Measurements from ENCODE around the gene HRH2.

The HRH2 gene

DNA sequence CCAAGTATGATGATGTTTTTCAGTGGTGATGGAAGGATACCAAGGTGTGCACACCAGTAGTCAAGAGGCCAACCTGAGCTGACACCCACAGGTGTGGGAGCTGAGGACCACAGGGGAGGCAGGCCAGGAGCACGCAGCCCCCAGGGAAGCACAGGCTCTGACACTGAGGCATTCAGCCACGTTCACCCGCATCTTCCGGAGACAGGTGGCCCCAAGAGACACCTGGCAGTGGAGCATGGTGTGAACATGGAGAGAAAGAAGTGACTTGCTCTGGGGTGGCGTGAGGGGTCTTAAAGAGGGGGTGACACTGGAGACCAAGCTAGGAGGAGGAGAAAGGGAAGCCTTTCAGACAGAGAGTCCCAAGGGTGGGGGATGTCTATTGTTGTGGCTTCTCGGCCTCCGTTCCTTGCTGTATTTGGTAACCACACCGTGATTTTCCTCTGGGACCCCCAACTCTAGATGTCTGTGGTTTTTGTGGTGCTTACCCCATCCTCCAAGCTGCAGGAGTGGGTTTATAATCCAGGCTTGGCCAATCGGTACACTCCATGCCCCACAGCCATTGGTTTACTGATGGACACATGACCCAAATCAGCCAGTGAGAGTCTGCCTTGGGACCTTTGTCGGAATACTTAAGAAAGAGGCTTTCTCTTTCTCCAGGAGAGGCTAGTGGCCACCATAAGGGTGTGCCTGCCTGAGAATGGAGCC lies 84.6 kb downstream of the HRH2 start:
- DNase-seq, result no peak

DNA sequence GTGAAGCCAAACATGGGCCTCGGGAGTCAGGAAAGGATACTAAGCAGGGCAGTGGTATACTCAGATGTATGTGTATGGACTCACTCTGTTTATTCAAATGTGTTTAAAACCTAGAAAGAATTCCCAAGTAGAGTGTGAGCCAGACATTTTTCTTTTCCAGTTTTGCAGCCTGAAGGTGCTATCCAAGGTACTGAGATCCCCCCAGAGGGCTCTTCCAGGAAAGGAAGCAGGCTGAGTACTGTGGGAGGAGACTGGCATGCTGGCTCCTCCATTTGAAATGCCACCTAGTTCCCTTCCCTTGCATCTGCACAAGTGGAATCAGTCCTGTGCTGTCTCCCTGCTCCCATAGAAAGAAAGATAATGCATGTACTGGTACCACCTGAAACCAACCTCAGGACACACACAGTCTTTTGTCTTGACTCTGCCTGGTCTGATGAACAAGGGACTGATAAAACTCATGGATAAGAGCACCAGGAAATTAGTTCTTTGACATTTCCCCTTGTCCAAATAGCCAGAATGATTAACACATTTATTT lies 85.9 kb downstream of the HRH2 start:
- DNase-seq, result no peak

DNA sequence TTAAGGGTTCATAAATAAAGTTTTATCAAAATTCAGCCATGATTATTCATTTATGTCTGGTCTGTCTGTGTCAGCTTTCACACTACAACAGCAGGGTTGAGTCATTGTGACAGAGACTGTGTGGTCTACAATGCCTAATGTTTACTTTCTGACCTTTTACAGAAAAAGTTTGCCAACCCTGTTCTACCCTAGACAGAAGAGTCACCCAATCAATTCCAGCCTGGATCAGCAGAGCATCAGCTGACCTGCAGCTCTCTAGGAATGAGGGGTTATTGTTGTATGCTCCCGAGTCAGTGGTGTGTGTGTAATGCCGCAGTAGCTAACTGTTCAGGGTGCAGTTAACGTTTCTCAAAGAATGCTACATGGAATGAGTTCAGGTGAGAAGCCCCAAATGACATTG lies 87.3 kb downstream of the HRH2 start:
- no peak for DNase-seq

DNA sequence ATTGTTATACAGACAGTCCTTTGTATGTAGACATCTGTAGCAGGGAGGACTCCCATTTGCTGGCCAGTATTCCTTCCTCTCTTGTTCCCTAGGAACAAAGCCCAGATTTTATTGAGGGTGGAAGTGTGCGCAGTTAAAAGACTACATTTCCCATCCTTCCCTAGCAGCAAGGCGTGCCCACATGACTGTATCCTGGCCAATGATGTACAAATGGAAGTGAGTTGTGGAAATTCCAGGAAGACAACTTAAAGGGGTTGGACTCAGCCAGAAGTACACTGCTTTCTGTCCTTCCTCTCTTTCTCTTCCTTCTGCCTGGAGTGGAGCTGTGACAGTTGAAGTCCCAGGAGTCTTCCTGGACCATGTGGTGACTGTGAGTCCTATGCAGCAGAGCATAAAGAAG lies 89.0 kb downstream of the HRH2 start:
- peak in 1 of 2 donors; percentile 21 for DNase-seq

DNA sequence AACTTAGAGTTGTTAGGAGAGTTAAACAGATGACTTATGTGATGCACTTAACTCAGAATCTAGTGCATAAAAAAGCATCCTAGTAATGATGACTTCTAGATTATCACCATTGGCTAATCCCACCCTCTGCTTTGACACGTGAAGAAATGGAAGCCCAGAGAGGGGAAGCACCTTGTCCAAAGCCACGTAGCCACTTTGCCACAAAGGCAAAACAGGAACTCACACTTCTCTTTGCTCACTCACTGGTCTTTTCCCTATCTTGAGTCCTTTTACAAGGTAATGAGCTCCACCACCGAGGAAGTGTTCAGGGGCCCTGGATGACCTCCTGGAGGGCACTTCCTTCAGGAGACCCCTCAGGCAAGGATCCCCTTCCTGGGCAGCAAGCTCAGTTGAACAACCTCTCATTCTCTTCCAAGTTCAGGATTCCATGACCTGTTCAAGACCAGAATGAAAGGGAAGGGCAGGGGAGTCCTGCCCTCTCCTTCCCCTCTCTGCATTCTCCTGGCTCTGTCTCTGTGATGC lies 89.7 kb downstream of the HRH2 start:
- no peak for DNase-seq

DNA sequence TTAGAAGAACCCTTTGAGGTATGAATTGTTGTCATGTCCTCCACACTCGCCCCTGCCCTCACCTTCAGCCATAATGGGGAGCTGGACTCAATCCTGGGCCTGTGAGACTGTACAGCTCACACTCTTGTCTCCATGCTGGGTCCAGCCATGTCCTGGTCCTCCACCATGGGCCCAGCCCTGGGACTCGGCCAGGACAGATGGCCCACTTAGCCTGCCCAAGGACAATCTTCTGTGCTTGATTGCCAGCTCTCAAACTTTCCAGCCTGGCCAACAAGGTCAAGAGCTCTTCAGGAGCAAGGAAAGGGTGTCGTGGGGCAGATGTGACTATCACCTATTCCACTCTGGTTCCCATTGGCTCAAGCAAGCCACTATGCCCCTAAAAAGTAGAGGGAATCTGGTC lies 90.8 kb downstream of the HRH2 start:
- no peak for DNase-seq

DNA sequence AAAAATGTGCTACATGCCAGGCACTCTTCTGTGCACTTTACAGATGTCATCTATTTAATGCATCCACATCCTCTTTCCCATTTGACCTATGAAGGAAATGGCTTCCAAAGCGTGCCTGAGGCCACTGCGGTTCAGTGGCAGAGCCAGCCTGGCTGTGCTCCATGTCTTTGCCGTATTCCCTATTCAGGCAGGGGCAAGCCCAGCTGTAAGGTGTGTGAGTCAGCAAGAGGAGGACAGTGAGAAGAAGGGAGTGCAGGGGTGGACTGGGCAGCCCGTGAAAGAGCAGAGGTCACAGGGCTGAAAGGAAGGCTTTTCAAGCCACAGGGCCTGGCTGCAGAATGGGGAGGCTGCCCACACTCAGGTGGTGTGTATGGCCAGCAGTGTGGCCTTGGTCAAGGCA lies 91.7 kb downstream of the HRH2 start:
- DNase-seq, result no peak

DNA sequence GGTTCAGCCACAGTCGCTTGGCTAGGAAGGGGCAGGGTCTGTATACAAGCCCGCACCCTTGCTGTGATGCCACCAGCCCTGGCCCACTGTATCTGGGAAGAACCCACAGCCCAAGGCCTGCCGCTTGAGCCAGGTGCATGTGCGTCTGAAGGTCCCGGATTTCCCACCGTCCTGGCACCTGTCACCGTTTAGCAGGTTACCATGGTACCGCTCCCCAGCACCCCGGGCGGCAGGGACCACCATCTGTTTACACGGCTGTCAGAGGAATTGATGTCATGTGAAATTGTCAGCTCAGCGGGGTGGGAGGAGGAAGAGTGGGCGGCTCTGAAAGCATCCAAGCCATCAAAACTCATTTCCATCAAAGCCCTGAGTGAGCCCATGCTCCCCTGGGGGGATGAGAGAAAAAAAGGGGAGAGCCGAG lies 92.7 kb downstream of the HRH2 start:
- no peak for DNase-seq

DNA sequence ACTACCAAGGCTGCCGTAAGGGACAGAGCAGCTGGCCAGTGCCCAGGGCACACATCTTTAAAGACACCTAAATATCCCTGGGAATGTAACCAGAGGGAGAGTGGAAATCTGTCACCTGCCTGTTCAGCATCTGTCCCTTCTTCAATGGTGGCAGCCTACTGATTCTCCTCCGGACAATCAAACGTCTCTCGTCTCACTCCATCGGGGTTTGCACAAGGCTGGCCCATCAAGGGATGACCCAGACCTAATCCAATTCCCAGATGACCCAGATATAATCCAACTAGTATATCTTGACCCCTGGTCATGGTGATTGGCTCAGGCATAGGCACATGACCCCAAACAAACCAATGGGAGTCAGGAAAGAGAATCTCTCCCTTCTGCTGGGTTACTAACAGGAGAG lies 93.5 kb downstream of the HRH2 start:
- no peak for DNase-seq

DNA sequence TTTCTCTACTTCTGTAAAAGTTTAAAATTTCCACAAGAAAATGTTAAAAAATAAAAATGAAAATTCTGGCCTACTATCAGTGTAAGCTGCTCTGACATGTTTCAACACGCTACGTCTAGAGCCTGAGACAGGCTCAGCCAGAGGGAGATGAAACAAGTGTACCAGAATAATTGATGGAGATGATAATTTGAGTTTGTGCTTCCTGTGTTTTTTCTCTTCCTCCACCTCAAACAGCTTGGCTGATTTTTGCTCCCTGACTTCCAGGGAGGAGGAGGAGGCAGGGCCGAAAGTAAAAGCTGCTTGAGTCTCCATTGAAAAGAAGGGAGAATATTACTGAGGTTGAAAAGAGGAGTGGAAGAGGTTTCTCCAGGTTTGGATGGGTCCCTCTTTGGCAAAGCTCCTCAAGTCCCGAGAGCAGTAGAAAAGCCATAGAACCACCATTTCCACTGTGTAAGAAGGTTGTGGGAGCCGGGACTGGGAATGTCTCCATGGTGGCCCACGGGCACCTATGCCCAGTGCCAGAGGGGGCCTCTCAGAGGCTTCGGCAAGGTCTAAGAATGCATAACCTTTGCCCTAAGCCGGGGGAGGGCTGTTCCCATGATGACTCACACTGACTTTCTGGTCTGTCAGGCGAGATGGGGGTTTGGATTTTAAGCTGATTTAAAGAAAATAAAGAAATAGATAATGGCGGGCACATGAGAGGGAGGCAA lies 95.1 kb downstream of the HRH2 start:
- no peak for DNase-seq

DNA sequence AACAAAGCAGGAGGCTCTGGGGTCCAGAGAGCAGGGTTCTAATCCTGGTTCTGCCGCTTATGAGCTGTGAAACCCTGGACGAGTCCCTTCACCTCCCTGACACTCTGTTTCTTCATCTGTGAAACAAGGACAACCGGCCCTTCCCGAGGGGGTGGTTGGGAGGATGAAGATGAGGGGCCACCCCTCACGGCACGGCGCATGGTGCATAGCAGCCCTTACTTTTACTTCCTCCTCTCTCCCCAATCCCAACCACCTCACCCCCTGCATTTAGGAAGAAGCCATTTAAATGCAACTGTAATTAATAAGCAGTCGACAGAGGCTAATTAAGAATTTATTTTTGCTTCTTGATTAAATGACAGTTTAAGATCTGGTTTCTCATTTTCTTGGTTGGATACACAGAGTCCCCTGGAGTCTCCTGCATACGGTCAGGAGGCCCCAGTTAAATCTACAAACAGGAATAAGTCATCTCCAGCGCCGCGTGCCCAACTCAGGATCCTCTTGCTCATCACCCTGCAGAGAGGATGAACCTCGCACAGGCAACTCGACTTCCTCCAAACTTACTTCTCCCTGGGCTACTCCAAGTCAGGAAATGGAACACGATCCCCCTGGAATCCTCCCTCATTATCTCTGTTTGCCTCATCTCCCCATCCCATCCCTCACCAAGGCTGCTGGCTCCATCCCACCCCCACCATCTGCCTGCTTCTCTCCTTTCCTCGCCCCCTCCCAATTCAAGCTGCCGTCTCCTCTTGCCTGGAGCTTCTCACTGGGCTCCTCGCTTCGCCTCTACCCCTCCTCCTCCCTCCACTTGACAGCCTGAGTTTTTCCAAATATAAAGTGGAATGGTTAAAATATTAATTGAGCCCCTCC lies 95.9 kb downstream of the HRH2 start:
- DNase-seq, result no peak

DNA sequence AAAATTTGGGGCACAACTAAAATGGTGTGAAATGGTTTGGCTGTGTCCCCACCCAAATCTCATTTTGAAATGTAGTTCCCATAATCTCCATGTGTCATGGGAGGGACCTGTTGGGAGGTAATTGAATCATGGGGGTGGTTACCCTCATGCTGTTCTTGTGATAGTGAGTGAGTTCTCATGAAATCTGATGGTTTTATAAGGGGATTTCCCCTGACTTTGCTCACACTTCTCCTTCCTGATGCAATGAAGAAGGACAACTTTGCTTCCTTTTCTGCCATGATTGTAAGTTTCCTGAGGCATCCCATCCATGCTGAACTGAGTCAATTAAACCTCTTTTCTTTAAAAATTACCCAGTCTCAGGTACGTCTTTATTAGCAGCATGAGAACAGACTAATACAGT lies 102.1 kb downstream of the HRH2 start:
- DNase-seq, result peak; percentile 15 to 22
